Body of pancreas (tissue), 4 donors: Measurements from ENCODE around the gene CSH2.
"Not testable (repeated sequence)": the region's sequence is repeated elsewhere in the genome, so short reads cannot be mapped to it uniquely, and the experiment has no call there.

Experiments used
- POLR2A ChIP-seq, 3 donors: fragments of 450-650 bp; IDR thresholded peaks; one replicate each; pipeline ENCODE4 v1.6.1; 2016; ENCODE audit warnings: antibody characterized with exemption in 3 of 3, mild to moderate bottlenecking in 2 of 3
- TF ChIP-seq, protein P1 (sequence below), 7 experiments: fragments of 450-650 bp in 4 of 7; fragments of 200-600 bp in 3 of 7; sonication (generic) in 3 of 7; IDR thresholded peaks; one replicate each; pipeline ENCODE4 v1.5.1; 2016 to 2019; ENCODE audit warnings: antibody characterized with exemption in 7 of 7

DNA sequence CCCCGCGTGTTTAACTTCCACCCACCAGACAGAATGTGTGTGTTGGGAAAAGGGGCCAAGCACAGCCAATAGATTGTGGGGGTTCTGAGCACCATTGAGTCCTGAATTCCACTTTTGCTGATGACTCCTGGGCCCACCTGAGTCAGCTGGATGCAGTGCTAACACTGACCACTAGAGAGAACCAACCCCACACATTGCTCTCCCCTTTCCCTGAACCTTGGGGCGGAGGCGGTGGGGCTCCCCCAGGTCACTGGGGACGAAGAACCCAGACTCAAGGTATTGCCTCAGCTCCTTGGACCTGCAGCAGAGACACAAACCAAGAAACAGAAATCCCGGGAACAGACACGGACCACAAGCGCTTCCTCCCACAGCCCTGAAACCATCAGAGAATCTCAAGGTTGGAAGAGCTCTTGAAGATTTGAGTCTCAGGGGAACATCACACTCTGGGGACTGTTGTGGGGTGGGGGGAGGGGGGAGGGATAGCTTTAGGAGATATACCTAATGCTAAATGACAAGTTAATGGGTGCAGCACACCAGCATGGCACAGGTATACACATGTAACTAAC is 667 bp upstream of the CSH2 start:
- TF ChIP-seq POLR2A (IDR thresholded peaks at IDR 0.05) = not testable (repeated sequence)
- TF ChIP-seq, protein P1, sequence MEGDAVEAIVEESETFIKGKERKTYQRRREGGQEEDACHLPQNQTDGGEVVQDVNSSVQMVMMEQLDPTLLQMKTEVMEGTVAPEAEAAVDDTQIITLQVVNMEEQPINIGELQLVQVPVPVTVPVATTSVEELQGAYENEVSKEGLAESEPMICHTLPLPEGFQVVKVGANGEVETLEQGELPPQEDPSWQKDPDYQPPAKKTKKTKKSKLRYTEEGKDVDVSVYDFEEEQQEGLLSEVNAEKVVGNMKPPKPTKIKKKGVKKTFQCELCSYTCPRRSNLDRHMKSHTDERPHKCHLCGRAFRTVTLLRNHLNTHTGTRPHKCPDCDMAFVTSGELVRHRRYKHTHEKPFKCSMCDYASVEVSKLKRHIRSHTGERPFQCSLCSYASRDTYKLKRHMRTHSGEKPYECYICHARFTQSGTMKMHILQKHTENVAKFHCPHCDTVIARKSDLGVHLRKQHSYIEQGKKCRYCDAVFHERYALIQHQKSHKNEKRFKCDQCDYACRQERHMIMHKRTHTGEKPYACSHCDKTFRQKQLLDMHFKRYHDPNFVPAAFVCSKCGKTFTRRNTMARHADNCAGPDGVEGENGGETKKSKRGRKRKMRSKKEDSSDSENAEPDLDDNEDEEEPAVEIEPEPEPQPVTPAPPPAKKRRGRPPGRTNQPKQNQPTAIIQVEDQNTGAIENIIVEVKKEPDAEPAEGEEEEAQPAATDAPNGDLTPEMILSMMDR (IDR thresholded peaks at IDR 0.05) = not testable (repeated sequence)
